ENCODE data around the gene PLXNB2.

The PLXNB2 gene

GRCh38 chr22:50247748-50248147 lies 59.7 kb downstream of the PLXNB2 start:
- TF ChIP-seq GATA2 (IDR thresholded peaks at IDR 0.05; ENCODE audit: low read depth, low read length), result no peak
- TF ChIP-seq GATA3 (IDR thresholded peaks at IDR 0.05; ENCODE audit: low read depth, low read length), result no peak

GRCh38 chr22:50246242-50247175 lies 60.9 kb downstream of the PLXNB2 start:
- TF ChIP-seq GATA2 (IDR thresholded peaks at IDR 0.05; ENCODE audit: low read depth, low read length) (no peak), GATA3 (IDR thresholded peaks at IDR 0.05; ENCODE audit: low read depth, low read length) (no peak)

- TF ChIP-seq GATA2 (IDR thresholded peaks at IDR 0.05; ENCODE audit: low read depth, low read length), result no peak
- TF ChIP-seq GATA3 (IDR thresholded peaks at IDR 0.05; ENCODE audit: low read depth, low read length), result no peak
Measured at GRCh38 chr22:50245214-50246072, 62.0 kb downstream of the PLXNB2 start.

- TF ChIP-seq GATA3 (IDR thresholded peaks at IDR 0.05; ENCODE audit: low read depth, low read length) (no peak), GATA2 (IDR thresholded peaks at IDR 0.05; ENCODE audit: low read depth, low read length) (no peak)
Measured at GRCh38 chr22:50244420-50245213, 62.8 kb downstream of the PLXNB2 start, which contains the start of gene TUBGCP6. TUBGCP6 (minus strand) TSS chr22:50245023; CDS start chr22:50244459, 564 bp downstream.

- no peak for TF ChIP-seq GATA2 (IDR thresholded peaks at IDR 0.05; ENCODE audit: low read depth, low read length)
- no peak for TF ChIP-seq GATA3 (IDR thresholded peaks at IDR 0.05; ENCODE audit: low read depth, low read length)
Measured at GRCh38 chr22:50243685-50244419, 63.6 kb downstream of the PLXNB2 start.

GRCh38 chr22:50242406-50242949 lies 65.0 kb downstream of the PLXNB2 start:
- TF ChIP-seq GATA2 (IDR thresholded peaks at IDR 0.05; ENCODE audit: low read depth, low read length) (no peak), GATA3 (IDR thresholded peaks at IDR 0.05; ENCODE audit: low read depth, low read length) (no peak)

- TF ChIP-seq GATA3 (IDR thresholded peaks at IDR 0.05; ENCODE audit: low read depth, low read length) (no peak), GATA2 (IDR thresholded peaks at IDR 0.05; ENCODE audit: low read depth, low read length) (no peak)
Measured at GRCh38 chr22:50238755-50239154, 68.7 kb downstream of the PLXNB2 start.

- no peak for TF ChIP-seq GATA2 (IDR thresholded peaks at IDR 0.05; ENCODE audit: low read depth, low read length)
- no peak for TF ChIP-seq GATA3 (IDR thresholded peaks at IDR 0.05; ENCODE audit: low read depth, low read length)
Measured at GRCh38 chr22:50236731-50237409, 70.6 kb downstream of the PLXNB2 start.

GRCh38 chr22:50233223-50233622 lies 74.2 kb downstream of the PLXNB2 start:
- TF ChIP-seq GATA3 (IDR thresholded peaks at IDR 0.05; ENCODE audit: low read depth, low read length), result no peak
- TF ChIP-seq GATA2 (IDR thresholded peaks at IDR 0.05; ENCODE audit: low read depth, low read length), result no peak

GRCh38 chr22:50232481-50233151 lies 74.8 kb downstream of the PLXNB2 start:
- TF ChIP-seq GATA2 (IDR thresholded peaks at IDR 0.05; ENCODE audit: low read depth, low read length), result no peak
- TF ChIP-seq GATA3 (IDR thresholded peaks at IDR 0.05; ENCODE audit: low read depth, low read length), result no peak

- TF ChIP-seq GATA3 (IDR thresholded peaks at IDR 0.05; ENCODE audit: low read depth, low read length), result no peak
- TF ChIP-seq GATA2 (IDR thresholded peaks at IDR 0.05; ENCODE audit: low read depth, low read length), result no peak
Measured at GRCh38 chr22:50229370-50229769, 78.1 kb downstream of the PLXNB2 start.

GRCh38 chr22:50228366-50228765 lies 79.1 kb downstream of the PLXNB2 start:
- TF ChIP-seq GATA3 (IDR thresholded peaks at IDR 0.05; ENCODE audit: low read depth, low read length) (no peak), GATA2 (IDR thresholded peaks at IDR 0.05; ENCODE audit: low read depth, low read length) (no peak)

All from SH-SY5Y (cell line).